DMS114 treated with DMSO at 0.1 percent for 48 hours (cell line): ENCODE data around the gene TMC6.
"Not testable (repeated sequence)": the region's sequence is repeated elsewhere in the genome, so short reads cannot be mapped to it uniquely, and the experiment has no call there.

Experiments used
- DNase-seq: peaks from one replicate; lab custom pipeline; 2025; ENCODE audit not compliant: unreplicated experiment; lab: John Stamatoyannopoulos, UW

The TMC6 gene

DNA sequence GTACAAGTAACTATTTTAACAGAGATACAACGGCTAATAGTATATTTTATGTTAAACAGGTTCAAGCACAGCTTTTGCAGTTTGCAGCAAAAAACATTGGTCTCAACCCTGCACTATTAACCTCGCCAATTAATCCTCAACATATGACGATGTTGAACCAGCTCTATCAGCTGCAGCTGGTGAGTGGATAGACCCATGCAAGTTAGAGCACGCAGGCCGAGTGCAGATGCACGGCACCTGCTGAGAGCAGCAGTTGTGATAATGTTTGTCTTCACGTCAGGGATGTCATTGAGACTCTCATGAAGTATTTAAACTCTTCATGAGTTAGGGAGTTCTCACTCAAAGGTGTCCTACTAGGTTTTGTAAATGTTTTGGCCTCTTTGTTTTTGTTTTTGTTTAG lies 45.6 kb downstream of the TMC6 start:
- DNase-seq = no peak

DNA sequence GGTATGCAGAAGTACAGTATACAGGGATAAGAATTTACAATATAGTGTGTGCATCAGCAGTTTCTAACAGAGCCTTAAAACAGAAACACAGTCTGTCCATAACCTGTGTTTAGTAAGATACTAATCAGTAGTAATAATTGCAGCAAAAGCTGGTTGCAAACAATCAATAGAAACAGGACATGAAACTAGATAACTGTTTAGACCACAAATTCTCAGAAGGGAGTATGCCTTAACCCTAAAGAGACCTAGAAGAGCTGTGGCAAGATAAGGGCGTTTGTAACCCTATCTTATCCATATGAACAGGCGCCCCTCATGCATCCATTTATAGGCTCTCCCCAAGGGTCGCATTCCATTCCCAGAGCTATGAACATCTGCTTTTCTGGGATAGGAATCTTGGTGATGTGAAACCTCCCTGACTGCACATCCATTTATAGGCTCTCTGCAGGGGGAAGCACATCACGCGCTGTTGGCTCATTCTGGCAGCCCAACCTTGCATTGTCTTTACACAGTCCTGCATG lies 46.1 kb downstream of the TMC6 start:
- DNase-seq = not testable (repeated sequence)

DNA sequence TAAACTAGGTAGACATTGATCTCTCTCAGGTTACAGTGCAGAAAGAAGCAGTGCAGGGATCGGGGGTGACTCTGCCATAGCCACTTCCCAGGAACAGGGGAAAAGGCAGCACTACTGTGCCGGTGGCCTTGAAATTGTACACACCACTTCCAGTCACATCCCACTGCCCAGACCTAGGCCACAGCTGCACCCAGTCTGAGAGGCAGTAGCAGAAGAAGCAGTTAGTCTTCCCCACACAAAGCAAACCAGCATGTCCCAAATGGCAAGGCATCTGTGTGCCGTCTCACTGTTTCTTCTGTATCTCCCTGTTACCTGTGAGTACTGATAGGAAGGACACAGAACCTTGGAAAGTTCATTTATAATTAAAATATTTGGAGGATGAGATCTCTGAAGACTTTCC lies 47.0 kb downstream of the TMC6 start:
- no peak for DNase-seq

DNA sequence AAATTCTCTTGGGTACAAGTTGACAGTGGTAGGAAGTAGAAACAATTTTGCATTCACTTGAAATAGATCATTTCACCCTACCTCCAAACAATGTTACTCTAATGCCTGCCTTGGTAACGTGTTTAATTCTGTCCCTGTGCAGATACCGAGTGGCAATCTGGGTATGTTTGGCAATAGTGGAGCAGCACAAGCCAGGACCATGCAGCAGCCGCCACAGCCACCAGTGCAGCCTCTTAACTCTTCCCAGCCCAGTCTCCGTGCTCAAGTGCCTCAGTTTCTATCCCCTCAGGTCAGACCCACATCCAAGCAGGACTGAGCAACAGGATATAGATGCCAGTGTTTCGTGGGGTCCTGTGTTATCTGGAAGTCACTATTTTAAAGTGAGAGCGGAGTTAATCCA lies 49.3 kb downstream of the TMC6 start:
- DNase-seq = no peak

DNA sequence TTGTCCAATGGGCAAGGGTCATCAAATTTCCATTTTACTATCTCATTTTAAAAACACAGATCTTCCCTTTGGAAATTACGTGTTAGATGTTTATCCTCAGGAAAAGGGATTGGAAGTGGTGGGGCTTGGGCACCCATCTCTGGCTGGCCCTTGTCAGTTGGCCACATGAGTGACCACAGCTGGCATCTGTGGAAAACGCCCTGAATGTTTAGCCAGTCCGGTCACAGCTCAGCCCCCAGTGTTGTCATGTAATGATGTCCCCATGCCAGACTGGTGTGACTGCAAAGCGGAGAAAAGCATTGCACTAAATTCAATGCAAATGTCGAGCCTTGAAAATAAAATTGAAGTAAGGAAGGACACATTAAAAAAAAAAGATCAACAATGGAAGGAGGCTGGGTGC lies 53.0 kb downstream of the TMC6 start:
- DNase-seq = no peak

DNA sequence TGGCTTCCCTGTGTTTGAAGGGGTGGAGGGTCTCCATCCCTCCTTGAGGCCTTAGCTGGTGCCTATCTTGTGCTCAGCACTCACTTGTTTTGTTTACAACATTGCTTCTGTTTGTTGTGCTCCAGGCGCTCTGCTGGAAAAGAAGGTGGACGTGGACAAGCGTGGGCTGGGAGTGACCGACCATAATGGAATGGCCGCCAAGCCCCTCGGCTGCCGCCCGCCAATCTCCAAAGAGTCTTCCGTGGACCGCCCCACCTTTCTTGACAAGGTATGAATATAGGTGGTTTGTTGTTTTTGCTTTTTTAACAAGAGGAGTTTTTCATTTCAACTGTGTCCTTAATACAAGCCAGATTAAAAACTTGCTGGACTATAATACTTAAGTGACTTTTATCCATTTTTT lies 53.5 kb downstream of the TMC6 start:
- DNase-seq = no peak

DNA sequence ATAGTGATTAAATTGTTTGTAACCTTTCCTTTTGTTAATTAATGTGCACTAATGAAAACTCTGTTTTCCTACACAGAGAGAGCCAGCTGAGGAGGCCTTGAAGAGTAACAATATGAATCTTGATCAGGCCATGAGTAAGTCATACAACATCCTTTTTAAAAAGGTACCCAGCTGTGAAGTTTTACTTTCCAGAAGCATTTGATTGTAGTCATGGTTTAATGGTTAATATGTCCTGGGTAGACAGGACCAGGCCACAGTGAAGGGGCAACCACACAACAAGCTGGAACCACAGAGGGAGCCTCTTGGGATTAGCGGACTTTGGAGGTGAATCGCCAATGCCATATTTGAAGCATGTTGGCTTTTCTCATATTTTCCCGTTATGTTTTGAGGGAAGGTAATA lies 55.6 kb downstream of the TMC6 start:
- DNase-seq = no peak

DNA sequence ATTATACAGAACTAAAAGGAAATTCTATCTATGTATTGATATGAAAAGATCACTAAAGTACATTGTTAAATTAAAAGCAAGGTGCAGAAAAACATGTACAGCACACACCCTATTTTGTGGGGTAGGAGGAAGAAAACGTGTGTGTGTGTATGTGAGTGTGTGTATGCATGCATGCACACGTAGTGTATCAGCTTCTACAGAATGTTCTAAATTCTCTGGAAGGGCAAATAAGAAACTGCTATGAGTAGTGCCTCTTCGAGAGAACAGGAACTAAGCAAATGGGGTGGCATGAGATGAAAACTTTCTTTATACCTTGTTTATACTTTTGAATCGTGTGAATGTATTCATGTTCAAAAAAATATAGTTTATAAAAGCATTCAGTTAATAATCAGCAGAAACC lies 58.9 kb downstream of the TMC6 start:
- no peak for DNase-seq

DNA sequence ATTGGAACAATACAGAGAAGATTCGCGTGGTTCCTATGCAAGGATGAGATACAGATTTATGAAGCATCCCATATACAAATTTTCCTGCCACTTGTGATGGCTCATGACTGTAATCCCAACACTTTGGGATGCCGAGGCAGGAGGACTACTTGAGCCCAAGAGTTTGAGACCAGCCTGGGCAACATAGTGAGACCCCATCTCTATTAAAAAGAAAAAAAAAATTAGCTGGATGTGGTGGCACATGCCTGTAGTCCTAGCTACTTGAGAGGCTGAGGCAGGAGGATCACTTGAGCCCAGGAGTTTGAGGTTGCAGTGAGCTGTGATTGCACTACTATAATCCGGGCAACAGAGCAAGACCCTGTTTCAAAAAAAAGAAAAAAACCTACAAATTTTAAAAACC lies 61.6 kb downstream of the TMC6 start:
- not testable (repeated sequence) for DNase-seq

DNA sequence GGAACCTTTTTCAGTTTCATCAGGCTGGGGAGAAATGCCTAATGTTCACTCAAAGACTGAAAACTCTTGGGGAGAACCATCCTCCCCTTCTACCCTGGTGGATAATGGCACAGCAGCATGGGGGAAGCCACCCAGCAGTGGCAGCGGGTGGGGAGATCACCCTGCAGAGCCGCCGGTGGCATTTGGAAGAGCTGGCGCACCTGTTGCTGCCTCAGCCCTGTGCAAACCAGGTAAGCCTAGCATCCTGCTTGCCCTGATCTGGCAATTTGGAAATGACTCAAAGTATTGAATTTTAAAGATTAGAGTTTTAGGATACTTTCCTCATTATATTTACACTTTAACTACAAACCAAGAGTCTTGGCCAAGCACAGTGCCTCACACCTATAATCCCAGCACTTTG lies 63.8 kb downstream of the TMC6 start:
- DNase-seq = no peak

DNA sequence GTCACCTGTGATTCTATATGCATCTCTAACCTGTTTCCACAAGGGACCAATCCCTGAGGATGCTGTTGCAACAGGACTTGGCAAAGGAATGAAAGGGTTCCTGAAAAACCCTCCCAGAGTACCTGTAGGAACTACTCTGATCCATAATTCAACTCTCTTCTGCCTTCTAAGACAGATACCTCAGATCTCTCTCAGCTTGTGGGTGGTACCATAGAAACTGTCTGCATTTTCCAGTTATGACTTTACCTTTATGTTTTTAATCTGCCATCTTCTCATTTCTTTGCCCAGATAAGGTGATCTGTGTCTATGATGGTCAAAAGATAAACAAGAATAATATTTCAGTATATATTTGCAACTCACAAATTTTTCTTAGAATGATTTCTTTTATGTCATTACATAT lies 65.1 kb downstream of the TMC6 start:
- no peak for DNase-seq

DNA sequence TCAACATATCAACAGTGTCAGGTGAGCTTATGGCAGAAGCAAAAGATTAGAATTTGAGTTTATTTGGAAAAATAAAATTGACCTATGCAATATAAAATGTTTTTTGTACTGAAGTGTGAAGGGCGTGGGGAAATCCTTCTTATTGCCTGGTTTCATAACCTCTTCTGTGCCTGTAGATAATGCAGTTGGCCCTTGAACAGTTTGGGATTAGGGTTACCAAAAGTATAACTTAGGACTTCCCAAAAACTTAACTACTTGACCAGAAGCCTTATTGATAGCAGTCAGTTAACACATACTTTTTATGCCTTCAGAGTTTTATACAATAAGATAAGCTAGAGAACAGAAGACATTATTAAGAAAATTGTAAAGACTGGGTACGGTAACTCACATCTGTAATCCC lies 66.0 kb downstream of the TMC6 start:
- DNase-seq = no peak
